IPS-20b (cell line): ENCODE measurements around the gene TGFBI.

Experiments used
- H3K27ac ChIP-seq: one replicate; pipeline ENCODE4 v1.5.1; 2013; ENCODE audit warnings: low read length
- H3K27me3 ChIP-seq: 2 replicates; pipeline ENCODE4 v1.6.1; 2013; ENCODE audit warnings: mild to moderate bottlenecking, low read length, inconsistent platforms; ENCODE audit not compliant: insufficient read depth
- H3K36me3 ChIP-seq: 2 replicates; pipeline ENCODE4 v1.6.1; 2013; ENCODE audit warnings: low read depth, mild to moderate bottlenecking, inconsistent platforms, low read length, moderate library complexity; ENCODE audit not compliant: insufficient read depth
- H3K4me1 ChIP-seq: 2 replicates; pipeline ENCODE4 v1.6.1; 2013; ENCODE audit warnings: mild to moderate bottlenecking, control low read depth, inconsistent platforms, low read length, moderate library complexity; ENCODE audit not compliant: insufficient read depth
- H3K4me3 ChIP-seq: 2 replicates; pipeline ENCODE4 v1.5.1; 2013; ENCODE audit warnings: mild to moderate bottlenecking, low read length, inconsistent platforms
- H3K9ac ChIP-seq: 2 replicates; pipeline ENCODE4 v1.6.1; 2013; ENCODE audit warnings: low read depth, mild to moderate bottlenecking, inconsistent platforms, low read length, moderate library complexity
- H3K9me3 ChIP-seq: 2 replicates; pipeline ENCODE4 v1.6.1; 2013; ENCODE audit warnings: mild to moderate bottlenecking, low read depth, low read length, inconsistent platforms; ENCODE audit not compliant: insufficient read depth

Gene TGFBI

DNA sequence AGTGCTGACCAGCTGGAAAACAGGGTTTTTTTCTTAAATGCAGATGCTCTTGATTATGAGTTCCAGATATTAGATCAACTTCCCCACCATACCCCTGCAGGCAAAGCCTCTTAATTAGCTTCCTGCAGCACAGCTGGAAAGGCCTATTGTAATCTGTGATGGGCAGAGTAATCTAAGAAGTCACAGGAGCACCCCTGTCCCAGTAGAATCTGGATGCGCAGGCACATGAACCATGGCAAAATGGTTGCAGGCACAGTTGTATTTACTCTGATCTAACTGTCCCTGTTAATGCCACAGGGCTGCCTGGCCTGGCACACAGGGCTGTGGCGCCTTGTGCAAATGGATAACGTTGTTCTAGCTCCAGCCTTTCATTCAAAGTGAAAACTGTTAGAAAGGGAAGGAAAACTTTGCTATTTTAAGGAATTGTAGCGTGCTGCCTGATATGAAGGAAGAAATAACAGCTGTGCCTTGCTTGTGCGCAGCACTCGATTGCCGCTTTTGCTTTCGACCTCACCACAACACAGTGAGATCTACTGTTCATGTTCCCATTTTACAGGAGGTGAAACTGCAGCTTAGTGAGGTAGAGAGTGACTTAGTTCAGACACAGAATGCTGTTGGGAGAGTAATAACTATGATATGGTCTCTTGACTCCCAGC is 2.3 kb downstream of the TGFBI start:
- peaks cover 57% of the 10 kb centered on the region for H3K27me3 ChIP-seq
- H3K9me3 ChIP-seq: no peaks in the 10 kb centered on the region
- no peak overlapping the region for H3K9ac ChIP-seq
- no peaks in the 10 kb centered on the region for H3K36me3 ChIP-seq
- no peak overlapping the region for H3K4me3 ChIP-seq
- H3K4me1 ChIP-seq: no peaks in the 10 kb centered on the region
- H3K27ac ChIP-seq: no peak overlapping the region

DNA sequence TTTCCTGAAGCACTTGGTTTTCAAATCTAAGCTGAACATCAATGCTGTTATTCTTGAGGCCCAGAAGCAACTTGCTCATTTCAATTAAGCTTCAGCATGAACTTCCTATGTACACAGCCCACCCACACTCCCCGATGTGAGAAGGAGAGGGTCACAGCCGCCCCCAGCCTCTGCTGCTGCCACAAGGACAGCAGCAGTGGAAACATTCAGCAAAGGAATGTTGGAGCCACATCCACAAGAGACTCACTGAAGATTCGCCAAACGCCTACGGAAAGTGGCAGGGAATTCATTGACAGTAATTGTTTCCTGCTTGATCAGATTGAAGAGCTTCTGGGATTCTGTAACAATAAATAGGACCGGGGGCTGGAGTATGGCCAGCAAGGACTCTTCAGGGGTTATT is 2.9 kb downstream of the TGFBI start:
- Histone ChIP-seq H3K27me3 (peaks cover 51% of the 10 kb centered on the region), H3K36me3 (no peaks in the 10 kb centered on the region), H3K9ac (no peak overlapping the region), H3K9me3 (no peaks in the 10 kb centered on the region), H3K27ac (no peak overlapping the region), H3K4me1 (no peaks in the 10 kb centered on the region), H3K4me3 (no peak overlapping the region)

DNA sequence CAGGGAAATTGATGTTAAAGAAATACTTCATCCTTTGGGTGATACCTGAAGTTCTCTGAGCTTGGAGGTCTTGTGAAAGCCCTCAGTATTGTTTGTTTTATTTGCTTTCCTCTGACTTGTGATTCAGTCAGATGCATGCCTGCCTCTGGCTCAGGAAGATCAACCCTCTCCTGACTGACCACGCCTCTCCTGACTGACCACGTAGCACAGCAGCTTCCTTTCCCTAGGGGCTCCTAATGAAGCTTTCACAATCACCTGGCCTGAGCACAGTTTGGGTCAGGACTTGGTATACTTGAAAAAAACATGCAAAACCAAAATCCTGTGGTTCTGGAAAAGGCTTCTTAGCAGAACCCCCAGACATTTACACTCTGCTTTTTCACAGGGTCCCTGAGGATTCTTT is 3.8 kb downstream of the TGFBI start:
- Histone ChIP-seq H3K9ac (no peak overlapping the region), H3K27ac (no peak overlapping the region), H3K36me3 (no peaks in the 10 kb centered on the region), H3K9me3 (no peaks in the 10 kb centered on the region), H3K27me3 (peaks cover 42% of the 10 kb centered on the region), H3K4me3 (no peak overlapping the region), H3K4me1 (no peaks in the 10 kb centered on the region)

DNA sequence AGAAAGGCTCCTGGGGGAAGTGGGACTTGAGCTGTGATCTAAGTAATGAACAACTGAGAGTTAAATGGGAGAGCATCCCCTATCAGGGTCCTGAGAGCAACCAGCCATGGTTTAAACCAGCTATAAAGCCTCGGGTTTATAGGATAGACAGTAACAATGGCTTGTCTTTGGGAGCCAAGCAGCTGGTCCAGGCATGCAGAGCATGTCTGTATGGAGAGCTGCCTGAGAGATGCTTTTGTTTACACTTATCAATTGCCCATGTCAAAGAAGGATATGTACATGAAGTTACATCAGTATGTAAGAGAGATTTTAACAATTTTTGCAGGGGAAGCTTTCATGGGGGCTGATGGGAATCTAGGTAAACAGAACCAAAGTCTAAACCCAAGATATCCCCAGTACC is 4.4 kb downstream of the TGFBI start:
- Histone ChIP-seq H3K9ac (no peak overlapping the region), H3K27me3 (peaks cover 36% of the 10 kb centered on the region), H3K4me1 (no peaks in the 10 kb centered on the region), H3K9me3 (no peaks in the 10 kb centered on the region), H3K27ac (no peak overlapping the region), H3K36me3 (no peaks in the 10 kb centered on the region), H3K4me3 (no peak overlapping the region)

DNA sequence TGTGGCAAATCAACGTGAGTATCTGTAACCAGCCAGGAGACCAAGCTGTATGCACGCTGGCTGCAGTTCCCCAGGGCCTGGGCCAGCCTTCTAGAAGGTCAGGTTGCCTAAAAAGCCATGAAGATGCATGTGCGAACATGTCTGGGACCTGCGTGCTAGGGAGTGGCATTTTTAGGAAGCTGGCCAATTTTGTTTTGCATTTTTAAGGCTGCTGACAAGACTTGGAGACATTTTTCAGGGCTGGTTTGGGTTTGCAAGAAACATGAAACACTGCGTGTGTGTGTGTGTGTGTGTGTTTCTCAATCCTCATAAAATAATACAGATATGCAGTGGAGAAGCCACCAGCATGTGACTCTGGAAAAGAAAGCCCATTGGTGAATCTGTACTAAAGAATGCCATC is 5.1 kb downstream of the TGFBI start:
- no peak overlapping the region for H3K9ac ChIP-seq
- no peaks in the 10 kb centered on the region for H3K4me1 ChIP-seq
- peaks cover 30% of the 10 kb centered on the region for H3K27me3 ChIP-seq
- no peak overlapping the region for H3K27ac ChIP-seq
- no peaks in the 10 kb centered on the region; the same call in 1 of the 2 replicates for H3K9me3 ChIP-seq
- no peak overlapping the region for H3K4me3 ChIP-seq
- no peaks in the 10 kb centered on the region for H3K36me3 ChIP-seq

DNA sequence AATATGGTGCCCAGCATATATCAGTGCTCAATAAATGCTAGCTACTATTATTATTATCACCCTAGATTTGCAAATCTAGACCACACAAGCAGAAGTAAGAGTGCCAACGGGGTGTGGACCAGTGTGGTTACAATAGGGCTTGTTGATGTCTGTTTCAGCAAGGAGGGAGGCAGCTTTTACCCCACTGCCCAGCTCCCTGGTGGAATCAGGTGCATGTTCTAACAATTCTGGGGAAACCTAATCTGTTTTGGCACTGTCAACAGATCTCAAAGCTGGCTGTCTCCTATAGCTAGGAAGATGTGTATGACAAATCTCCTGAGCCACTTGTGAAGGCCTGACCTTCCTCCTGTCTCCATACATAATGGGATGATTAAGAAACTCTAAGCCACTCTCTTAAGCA is 5.7 kb downstream of the TGFBI start:
- Histone ChIP-seq H3K9ac (no peak overlapping the region), H3K4me3 (no peak overlapping the region), H3K27ac (no peak overlapping the region), H3K36me3 (no peaks in the 10 kb centered on the region), H3K9me3 (no peaks in the 10 kb centered on the region; the same call in 1 of the 2 replicates), H3K4me1 (no peaks in the 10 kb centered on the region), H3K27me3 (peaks cover 23% of the 10 kb centered on the region)

DNA sequence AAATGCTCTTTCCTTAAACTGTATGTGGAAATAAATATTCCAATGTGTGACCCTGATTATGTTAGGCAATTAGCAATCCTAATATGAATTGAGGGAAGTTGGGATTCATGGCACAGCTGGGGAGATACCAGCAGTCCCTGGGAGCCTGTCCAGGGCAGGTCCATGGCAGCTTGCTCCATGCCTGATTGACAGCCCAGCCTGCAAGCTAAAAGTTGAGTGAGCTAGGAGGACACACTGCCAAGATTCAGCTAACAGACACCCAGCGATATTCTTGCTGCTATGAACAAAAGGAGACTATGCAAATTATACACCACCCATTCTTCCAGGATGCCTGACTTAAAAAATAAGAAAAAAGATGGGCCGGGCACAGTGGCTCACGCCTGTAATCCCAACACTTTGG is 6.2 kb downstream of the TGFBI start:
- Histone ChIP-seq H3K27ac (no peak overlapping the region), H3K36me3 (no peaks in the 10 kb centered on the region), H3K27me3 (peaks cover 18% of the 10 kb centered on the region), H3K4me3 (no peak overlapping the region), H3K9ac (no peak overlapping the region), H3K9me3 (no peaks in the 10 kb centered on the region; the same call in 1 of the 2 replicates), H3K4me1 (no peaks in the 10 kb centered on the region)

DNA sequence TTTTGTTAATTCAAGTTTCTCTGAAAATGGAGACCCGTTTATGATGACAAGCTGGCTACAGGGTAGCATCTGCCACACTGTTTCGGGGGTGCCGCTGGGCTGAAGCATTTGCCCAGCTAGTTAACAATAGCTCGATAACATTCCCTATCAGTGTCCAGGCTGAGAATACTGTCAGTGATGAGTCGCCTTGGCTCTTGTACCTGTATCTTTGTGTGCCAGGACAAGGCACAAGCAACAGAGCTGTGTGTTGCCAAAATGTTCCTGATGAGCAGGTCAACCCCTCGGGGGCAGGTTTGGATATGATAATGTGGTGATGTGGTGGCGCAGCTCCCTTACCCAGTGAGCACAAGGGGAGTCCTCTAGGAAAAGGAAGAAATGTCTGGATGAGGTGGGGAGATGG is 7.0 kb downstream of the TGFBI start:
- Histone ChIP-seq H3K27ac (no peak overlapping the region), H3K4me3 (no peak overlapping the region), H3K4me1 (no peaks in the 10 kb centered on the region), H3K36me3 (no peaks in the 10 kb centered on the region), H3K9me3 (no peaks in the 10 kb centered on the region; the same call in 1 of the 2 replicates), H3K9ac (no peak overlapping the region), H3K27me3 (peaks cover 11% of the 10 kb centered on the region)

DNA sequence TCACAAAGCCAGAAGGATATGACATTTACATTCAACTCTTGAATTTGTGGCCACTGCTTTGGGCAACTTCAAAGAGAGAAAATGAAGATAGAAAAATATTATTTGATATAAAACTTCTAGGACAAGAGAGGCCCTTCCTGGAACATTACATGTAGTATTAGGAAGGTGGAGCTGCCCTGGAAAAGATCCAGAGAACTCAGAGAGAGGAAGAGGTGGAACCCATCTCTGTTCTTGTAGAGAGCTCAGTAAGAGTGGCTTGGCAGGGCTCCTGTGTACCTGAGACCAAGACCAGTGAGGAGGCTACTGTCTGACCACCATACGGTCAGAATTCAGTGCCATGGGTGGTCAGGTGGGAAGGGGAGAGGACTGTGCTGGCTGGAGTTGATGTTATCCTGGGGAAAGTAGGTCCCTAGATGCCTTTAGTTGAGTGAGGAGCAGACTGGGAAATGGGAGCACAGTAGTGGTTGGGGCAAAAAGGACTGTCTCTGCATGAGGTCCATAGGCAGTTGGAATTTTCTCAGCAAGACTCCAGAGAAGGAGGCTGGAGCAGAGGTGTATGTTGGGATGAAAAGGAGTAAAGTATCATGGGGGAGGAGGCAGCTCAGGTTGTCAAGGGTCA is 7.6 kb downstream of the TGFBI start:
- H3K4me1 ChIP-seq: no peaks in the 10 kb centered on the region
- no peaks in the 10 kb centered on the region for H3K36me3 ChIP-seq
- H3K9ac ChIP-seq: no peak overlapping the region
- no peaks in the 10 kb centered on the region; the same call in 1 of the 2 replicates for H3K9me3 ChIP-seq
- H3K27me3 ChIP-seq: peaks cover 11% of the 10 kb centered on the region
- no peak overlapping the region for H3K27ac ChIP-seq
- no peak overlapping the region for H3K4me3 ChIP-seq

DNA sequence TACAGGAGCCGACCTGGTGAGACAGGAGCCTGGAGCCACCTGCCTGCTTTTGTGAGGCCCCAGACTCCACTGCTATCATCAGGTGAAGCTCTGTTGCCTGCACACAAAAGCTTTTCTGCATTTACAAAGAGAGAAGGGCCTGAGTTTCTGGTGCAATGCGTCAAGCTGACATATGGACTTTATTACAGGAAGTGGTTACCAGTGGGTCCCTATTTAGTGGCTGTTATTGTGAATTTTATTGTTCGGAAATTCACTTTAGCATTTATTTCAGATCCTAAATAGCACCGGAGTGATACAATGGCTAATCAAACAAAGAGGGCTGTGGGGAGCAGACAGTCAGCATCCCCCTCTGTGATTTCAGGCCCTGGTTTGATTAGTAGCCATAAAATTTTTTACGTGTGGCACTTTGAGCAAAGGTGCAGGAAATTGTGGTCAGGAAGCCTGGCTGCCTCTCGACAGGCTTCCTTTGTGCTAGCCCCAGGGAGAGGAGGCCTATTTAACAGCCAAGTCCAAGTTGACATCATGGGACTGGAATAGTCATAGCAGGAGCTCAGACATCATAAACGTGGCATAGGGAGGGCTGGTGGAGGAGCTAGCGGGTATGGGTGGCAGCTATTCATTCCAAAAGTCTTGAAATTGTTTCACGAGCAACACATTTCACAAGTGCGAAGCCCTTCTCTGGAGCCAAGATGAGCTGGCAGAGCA is 8.4 kb downstream of the TGFBI start:
- Histone ChIP-seq H3K4me3 (no peak overlapping the region), H3K4me1 (no peaks in the 10 kb centered on the region), H3K9ac (no peak overlapping the region), H3K27me3 (peaks cover 10% of the 10 kb centered on the region), H3K36me3 (no peaks in the 10 kb centered on the region), H3K9me3 (no peaks in the 10 kb centered on the region; the same call in 1 of the 2 replicates), H3K27ac (no peak overlapping the region)

DNA sequence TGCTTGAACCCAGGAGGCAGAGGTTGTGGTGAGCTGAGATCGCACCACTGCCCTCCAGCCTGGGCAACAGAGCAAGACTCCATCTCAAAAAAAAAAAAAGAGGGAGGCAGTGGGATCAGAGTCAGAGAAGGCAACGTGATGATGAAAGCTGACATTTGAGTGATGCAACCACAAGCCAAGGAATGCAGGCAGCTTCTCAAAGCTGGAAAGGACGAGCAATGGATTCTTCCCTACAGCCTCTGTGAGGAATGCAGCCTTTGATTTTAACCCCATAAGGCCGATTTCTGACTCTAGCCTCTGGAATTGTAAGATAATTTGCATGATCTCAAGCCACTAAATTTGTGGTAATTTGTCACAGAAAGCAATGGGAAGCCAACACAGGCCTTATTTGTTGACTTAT is 9.8 kb downstream of the TGFBI start:
- Histone ChIP-seq H3K36me3 (no peaks in the 10 kb centered on the region), H3K4me3 (no peak overlapping the region), H3K9me3 (no peaks in the 10 kb centered on the region; the same call in 1 of the 2 replicates), H3K27ac (no peak overlapping the region), H3K9ac (no peak overlapping the region), H3K27me3 (peaks cover 10% of the 10 kb centered on the region), H3K4me1 (no peaks in the 10 kb centered on the region)

DNA sequence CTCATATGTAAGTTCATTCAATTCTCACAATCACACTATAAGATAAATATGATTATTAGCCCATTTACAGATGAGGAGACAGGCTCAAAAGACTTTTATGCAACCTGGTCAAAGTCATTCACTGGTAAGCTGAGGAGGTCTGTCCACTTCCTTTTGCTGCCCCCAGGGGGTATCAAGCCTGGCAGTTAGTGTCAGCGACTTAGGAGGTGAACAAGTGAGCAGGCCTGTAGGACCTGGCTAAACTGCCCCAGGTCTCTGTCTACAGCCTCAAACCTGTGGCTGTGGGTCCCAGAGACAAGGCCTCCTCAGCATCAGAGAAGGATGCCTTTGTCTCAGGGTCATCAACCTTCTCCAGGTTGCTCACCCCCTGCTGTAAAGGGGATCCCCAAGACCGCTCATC is 10.4 kb downstream of the TGFBI start:
- H3K27ac ChIP-seq: no peak overlapping the region
- H3K36me3 ChIP-seq: no peaks in the 10 kb centered on the region
- no peak overlapping the region for H3K4me3 ChIP-seq
- H3K4me1 ChIP-seq: no peaks in the 10 kb centered on the region
- no peaks in the 10 kb centered on the region; the same call in 1 of the 2 replicates for H3K9me3 ChIP-seq
- no peak overlapping the region for H3K9ac ChIP-seq
- H3K27me3 ChIP-seq: peaks cover 10% of the 10 kb centered on the region
